HepG2 (cell line): Measurements from ENCODE around the gene PTGES3.

Experiments
- EZH2 ChIP-seq: conservative IDR thresholded peaks from 2 replicates; pipeline ENCODE4 v1.6.1; 2012; ENCODE audit warnings: mild to moderate bottlenecking, low read depth, low read length, moderate library complexity
- HOXA7 ChIP-seq: sonication (generic); formaldehyde crosslinking; IDR thresholded peaks from 2 replicates; pipeline ENCODE4 v1.8.1; 2022; ENCODE audit warnings: mild to moderate bottlenecking, missing genetic modification reagents, moderate library complexity
- RFX5 ChIP-seq: IDR thresholded peaks from 2 replicates; pipeline ENCODE4 v1.6.1; 2011; ENCODE audit warnings: low read depth, low read length, improper control_type of control experiment
- ZNF343 ChIP-seq: sonication (generic); formaldehyde crosslinking; IDR thresholded peaks from 2 replicates; pipeline ENCODE4 v1.4.0; 2020; ENCODE audit warnings: mild to moderate bottlenecking, missing genetic modification reagents

- no peak for TF ChIP-seq EZH2
- 0 out of 2 replicates have a peak, but pooled peaks have one; percentile 69 for TF ChIP-seq HOXA7 (CRISPR knock-in tag)
- TF ChIP-seq ZNF343 (CRISPR knock-in tag), result peak; percentile 46; the same call in 1 of the 2 replicates
- 0 out of 2 replicates have a peak, but pooled peaks have one; percentile 1 for TF ChIP-seq RFX5
Observed at GRCh38 chr12:56688129-56688845, at the start of gene PTGES3.
